H9 (cell line): ENCODE results near the gene CORT. TPM values are rescaled to one million over a fixed set of nuclear protein-coding genes. Genes with fewer than 3 reads are reported as not detected.

Experiments
- DNase-seq: peaks from one replicate; pipeline ENCODE4 v3.0.0-alpha.2; 2017
- H2AFZ ChIP-seq: one replicate; pipeline ENCODE4 v1.6.1; 2013; ENCODE audit warnings: mild to moderate bottlenecking, low read length, control low read depth, moderate library complexity
- H2AK5ac ChIP-seq: 2 replicates; pipeline ENCODE4 v1.6.1; 2013; ENCODE audit warnings: low read length, control low read depth, mixed read lengths; ENCODE audit not compliant: insufficient read length
- H2BK120ac ChIP-seq: one replicate; pipeline ENCODE4 v1.6.1; 2013; ENCODE audit warnings: low read depth, mild to moderate bottlenecking, low read length, control low read depth, inconsistent platforms; ENCODE audit not compliant: poor library complexity, severe bottlenecking
- H2BK12ac ChIP-seq: 2 replicates; pipeline ENCODE4 v1.6.1; 2013; ENCODE audit warnings: low read length, control low read depth, mixed read lengths, low read depth; ENCODE audit not compliant: insufficient read length
- H2BK15ac ChIP-seq: 2 replicates; pipeline ENCODE4 v1.6.1; 2013; ENCODE audit warnings: low read depth, low read length, control low read depth
- H2BK20ac ChIP-seq: one replicate; pipeline ENCODE4 v1.6.1; 2013; ENCODE audit warnings: low read depth, mild to moderate bottlenecking, low read length, control low read depth, inconsistent platforms; ENCODE audit not compliant: poor library complexity, severe bottlenecking
- H2BK5ac ChIP-seq: 2 replicates; pipeline ENCODE4 v1.6.1; 2013; ENCODE audit warnings: low read length, control low read depth, mixed read lengths; ENCODE audit not compliant: insufficient read length
- H3K14ac ChIP-seq: 2 replicates; pipeline ENCODE4 v1.6.1; 2013; ENCODE audit warnings: low read length, control low read depth; ENCODE audit not compliant: insufficient read depth
- H3K18ac ChIP-seq: 2 replicates; pipeline ENCODE4 v1.6.1; 2013; ENCODE audit warnings: low read depth, mild to moderate bottlenecking, mixed read lengths, low read length, control low read depth; ENCODE audit not compliant: insufficient read length
- H3K23ac ChIP-seq: 2 replicates; pipeline ENCODE4 v1.6.1; 2013; ENCODE audit warnings: low read length, control low read depth, mixed read lengths, low read depth; ENCODE audit not compliant: insufficient read length
- H3K23me2 ChIP-seq: 2 replicates; pipeline ENCODE4 v1.6.1; 2013; ENCODE audit warnings: low read depth, mild to moderate bottlenecking, mixed read lengths, low read length, control low read depth; ENCODE audit not compliant: insufficient read length, poor library complexity, severe bottlenecking
- H3K27ac ChIP-seq: 2 replicates; pipeline ENCODE4 v1.5.1; 2013; ENCODE audit warnings: low read length, control low read depth, mixed read lengths, low read depth; ENCODE audit not compliant: insufficient read length
- H3K27me3 ChIP-seq: 2 replicates; pipeline ENCODE4 v1.6.1; 2013; ENCODE audit warnings: low read length, control low read depth, inconsistent platforms; ENCODE audit not compliant: insufficient read depth
- H3K4ac ChIP-seq: 2 replicates; pipeline ENCODE4 v1.6.1; 2013; ENCODE audit warnings: low read depth, mild to moderate bottlenecking, control low read depth, inconsistent platforms, low read length, moderate library complexity
- H3K4me1 ChIP-seq: 2 replicates; pipeline ENCODE4 v1.6.1; 2013; ENCODE audit warnings: low read length, control low read depth, inconsistent platforms; ENCODE audit not compliant: insufficient read depth
- H3K4me2 ChIP-seq: 2 replicates; pipeline ENCODE4 v1.6.1; 2013; ENCODE audit warnings: low read length, control low read depth, mixed read lengths; ENCODE audit not compliant: insufficient read length, insufficient read depth
- H3K56ac ChIP-seq: 2 replicates; pipeline ENCODE4 v1.6.1; 2013; ENCODE audit warnings: low read depth, mild to moderate bottlenecking, mixed read lengths, low read length, control low read depth; ENCODE audit not compliant: insufficient read length
- H3K79me1 ChIP-seq: 2 replicates; pipeline ENCODE4 v1.6.1; 2013; ENCODE audit warnings: low read depth, mild to moderate bottlenecking, moderate library complexity, low read length, control low read depth, inconsistent platforms; ENCODE audit not compliant: insufficient read depth, poor library complexity, severe bottlenecking
- H3K79me2 ChIP-seq: 2 replicates; pipeline ENCODE4 v1.6.1; 2013; ENCODE audit warnings: low read length, control low read depth, inconsistent platforms; ENCODE audit not compliant: insufficient read depth
- H3K9ac ChIP-seq: 2 replicates; pipeline ENCODE4 v1.6.1; 2013; ENCODE audit warnings: low read length, control low read depth, mixed read lengths; ENCODE audit not compliant: insufficient read length; ENCODE audit errors: extremely low read depth
- H3K9me3 ChIP-seq: one replicate; pipeline ENCODE4 v1.6.1; 2013; ENCODE audit warnings: low read depth, low read length, inconsistent platforms; ENCODE audit not compliant: control insufficient read depth
- H3T11ph ChIP-seq: one replicate; pipeline ENCODE4 v1.6.1; 2013; ENCODE audit warnings: mild to moderate bottlenecking, low read length, control low read depth, inconsistent platforms
- H4K20me1 ChIP-seq: one replicate; pipeline ENCODE4 v1.6.1; 2013; ENCODE audit not compliant: control insufficient read depth, insufficient read length, insufficient read depth
- H4K5ac ChIP-seq: 2 replicates; pipeline ENCODE4 v1.6.1; 2013; ENCODE audit warnings: low read depth, mild to moderate bottlenecking, mixed read lengths, low read length, control low read depth; ENCODE audit not compliant: insufficient read length
- H4K8ac ChIP-seq: replicated peaks from 2 replicates; pipeline ENCODE4 v1.6.1; 2013; ENCODE audit warnings: low read length, control low read depth, mixed read lengths, low read depth; ENCODE audit not compliant: insufficient read length
- H4K91ac ChIP-seq: 2 replicates; pipeline ENCODE4 v1.6.1; 2013; ENCODE audit warnings: low read depth, mild to moderate bottlenecking, moderate library complexity, mixed read lengths, low read length, control low read depth; ENCODE audit not compliant: insufficient read length
- H3K27ac Mint-ChIP-seq, 3 experiments: 2 replicates in 2 of 3; 3 replicates in 1 of 3; pipeline ENCODE4 v1.8.0; 2020 to 2021; ENCODE audit warnings: mixed read lengths in 3 of 3, mild to moderate bottlenecking in 1 of 3, moderate library complexity in 1 of 3
- H3K27me3 Mint-ChIP-seq: 2 replicates; pipeline ENCODE4 v1.8.0; 2021; ENCODE audit warnings: low read depth, mild to moderate bottlenecking, moderate library complexity, mixed read lengths
- H3K36me3 Mint-ChIP-seq, 3 experiments: 2 replicates in 2 of 3; 3 replicates in 1 of 3; pipeline ENCODE4 v1.8.0; 2020 to 2021; ENCODE audit warnings: low read depth in 3 of 3, mixed read lengths in 3 of 3; ENCODE audit not compliant: insufficient read depth in 1 of 3
- H3K4me1 Mint-ChIP-seq, 2 experiments: 2 replicates each; pipeline ENCODE4 v1.8.0; 2020; ENCODE audit warnings: mixed read lengths in 2 of 2
- H3K4me3 Mint-ChIP-seq, 2 experiments: 2 replicates in 1 of 2; 3 replicates in 1 of 2; pipeline ENCODE4 v1.8.0; 2020 to 2021; ENCODE audit warnings: mild to moderate bottlenecking in 2 of 2, mixed read lengths in 2 of 2, moderate library complexity in 1 of 2
- H3K9me3 Mint-ChIP-seq, 2 experiments: 2 replicates in 1 of 2; 3 replicates in 1 of 2; pipeline ENCODE4 v1.8.0; 2020; ENCODE audit warnings: mild to moderate bottlenecking in 2 of 2, mixed read lengths in 2 of 2, moderate library complexity in 1 of 2
- WGBS: extraction: QIAGEN DNeasy Blood & Tissue Kit; methylation state at CpG from one replicate; pipeline ENCODE4 v1.1.7; 2013; ENCODE audit warnings: missing lambda C conversion rate, low lambda C conversion rate, mixed read lengths; ENCODE audit not compliant: insufficient read length; ENCODE audit errors: extremely low coverage; 5-methylcytosine and 5-hydroxymethylcytosine counted together
- total RNA-seq: library from RNA; stranded (reverse); gene quantifications from 2 replicates; pipeline ENCODE4 v1.2.1, GENCODE V29; 2021
- TF ChIP-seq, protein P1 (sequence below): fragments of 200-600 bp; sonication (generic); conservative IDR thresholded peaks from 3 replicates; pipeline ENCODE4 v1.8.0; 2021; ENCODE audit warnings: antibody characterized with exemption, mild to moderate bottlenecking

The CORT gene
- total RNA-seq, 1 experiment from 2014 or later, result not detected

DNA sequence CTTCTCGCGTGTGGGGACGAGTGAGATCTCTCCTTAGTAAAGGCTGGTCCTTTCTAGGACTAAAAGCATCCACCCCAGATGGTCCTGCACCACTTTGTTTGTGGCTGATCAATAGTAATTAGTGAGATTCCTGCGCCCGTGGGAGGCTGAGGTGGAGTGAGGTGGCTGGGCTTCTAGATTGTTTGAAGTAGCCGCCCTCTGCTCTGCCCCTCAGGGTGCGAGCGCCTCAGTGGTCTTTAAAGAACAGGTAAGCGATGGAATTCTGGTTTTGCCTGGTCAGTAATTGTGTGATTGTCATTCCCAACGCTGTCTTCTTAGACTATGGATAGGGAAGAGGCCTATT lies 45.6 kb downstream of the CORT start:
- peaks cover 21 to 28% of the 10 kb centered on the region in 2 experiments for H3K4me1 Mint-ChIP-seq
- no peak overlapping the region for H3K4ac ChIP-seq
- H3T11ph ChIP-seq, result no peak overlapping the region
- no peak overlapping the region for H2AFZ ChIP-seq
- no peak overlapping the region for H2BK15ac ChIP-seq
- no peak overlapping the region for H2BK120ac ChIP-seq
- H4K20me1 ChIP-seq, result peaks cover 4% of the 10 kb centered on the region
- H3K27me3 Mint-ChIP-seq, result no peaks in the 10 kb centered on the region
- no peak overlapping the region for H4K91ac ChIP-seq
- no peak overlapping the region for H3K23ac ChIP-seq
- H3K79me2 ChIP-seq, result peaks cover 2% of the 10 kb centered on the region; the same call in 1 of the 2 replicates
- H3K23me2 ChIP-seq, result no peaks in the 10 kb centered on the region
- H3K18ac ChIP-seq, result no peak overlapping the region
- no peak overlapping the region for H2BK5ac ChIP-seq
- H2BK20ac ChIP-seq, result no peak overlapping the region
- TF ChIP-seq, protein P1, sequence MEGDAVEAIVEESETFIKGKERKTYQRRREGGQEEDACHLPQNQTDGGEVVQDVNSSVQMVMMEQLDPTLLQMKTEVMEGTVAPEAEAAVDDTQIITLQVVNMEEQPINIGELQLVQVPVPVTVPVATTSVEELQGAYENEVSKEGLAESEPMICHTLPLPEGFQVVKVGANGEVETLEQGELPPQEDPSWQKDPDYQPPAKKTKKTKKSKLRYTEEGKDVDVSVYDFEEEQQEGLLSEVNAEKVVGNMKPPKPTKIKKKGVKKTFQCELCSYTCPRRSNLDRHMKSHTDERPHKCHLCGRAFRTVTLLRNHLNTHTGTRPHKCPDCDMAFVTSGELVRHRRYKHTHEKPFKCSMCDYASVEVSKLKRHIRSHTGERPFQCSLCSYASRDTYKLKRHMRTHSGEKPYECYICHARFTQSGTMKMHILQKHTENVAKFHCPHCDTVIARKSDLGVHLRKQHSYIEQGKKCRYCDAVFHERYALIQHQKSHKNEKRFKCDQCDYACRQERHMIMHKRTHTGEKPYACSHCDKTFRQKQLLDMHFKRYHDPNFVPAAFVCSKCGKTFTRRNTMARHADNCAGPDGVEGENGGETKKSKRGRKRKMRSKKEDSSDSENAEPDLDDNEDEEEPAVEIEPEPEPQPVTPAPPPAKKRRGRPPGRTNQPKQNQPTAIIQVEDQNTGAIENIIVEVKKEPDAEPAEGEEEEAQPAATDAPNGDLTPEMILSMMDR, result no peak
- WGBS, result no CpG with 5 or more reads among the region's 10 CpGs
- H3K36me3 Mint-ChIP-seq, result peaks cover 1 to 8% (median 5%) of the 10 kb centered on the region in 3 experiments; a peak in 2 of 7 replicates
- no peaks in the 10 kb centered on the region for H3K4me1 ChIP-seq
- no peaks in the 10 kb centered on the region for H3K9me3 Mint-ChIP-seq
- no peak overlapping the region for H3K27ac ChIP-seq
- no peaks in the 10 kb centered on the region for H3K27me3 ChIP-seq
- no peak overlapping the region for H3K4me3 Mint-ChIP-seq
- no peak for DNase-seq
- no peak overlapping the region for H2BK12ac ChIP-seq
- peak overlapping the region in 2 of 3 experiments; percentile 3 to 46; a peak in 2 of 7 replicates for H3K27ac Mint-ChIP-seq
- H3K14ac ChIP-seq, result no peak overlapping the region
- H4K8ac ChIP-seq, result no peak overlapping the region
- no peak overlapping the region for H3K9ac ChIP-seq
- H4K5ac ChIP-seq, result no peak overlapping the region
- H3K4me2 ChIP-seq, result no peak overlapping the region
- no peak overlapping the region for H2AK5ac ChIP-seq
- H3K9me3 ChIP-seq, result no peaks in the 10 kb centered on the region
- no peak overlapping the region for H3K56ac ChIP-seq
- peaks cover 6% of the 10 kb centered on the region for H3K79me1 ChIP-seq
